Measurements from ENCODE around the gene CX3CR1. TPM values are rescaled to one million over a fixed set of nuclear protein-coding genes. Genes with fewer than 3 reads are reported as not detected.

Gene CX3CR1
- total RNA-seq, 1 experiment from 2014 or later = not detected

- intact Hi-C loops (cut with micrococcal nuclease) = no loop called here
- no peak for DNase-seq (ENCODE audit: unreplicated experiment)
- ChIA-PET CTCF (interaction anchor here (0.9 to 20.7 kb wide), 4 partner anchors 23 to 76 kb away, joined by 3 to 339 read pairs (median 4); no protein-coding TSS in a partner anchor), POLR2A (interaction anchor here (0.7 to 1.3 kb wide), 2 partner anchors 73 to 144 kb away, joined by 3 read pairs; no protein-coding TSS in a partner anchor)
- Mint-ChIP-seq H3K9me3 (ENCODE audit: unreplicated experiment) (no peaks in the 10 kb centered on the region), H3K36me3 (ENCODE audit: insufficient read depth, unreplicated experiment) (peaks cover 6% of the 10 kb centered on the region), H3K4me3 (ENCODE audit: unreplicated experiment) (no peak overlapping the region), H3K27ac (ENCODE audit: low read depth, unreplicated experiment) (no peak overlapping the region), H3K4me1 (ENCODE audit: insufficient read depth, unreplicated experiment) (no peaks in the 10 kb centered on the region), H3K27me3 (ENCODE audit: insufficient read depth, unreplicated experiment) (peaks cover 51% of the 10 kb centered on the region)
- no peak for TF ChIP-seq CTCF (IDR thresholded peaks at IDR 0.05; ENCODE audit: unreplicated experiment)
- BruUV-seq (replicated peaks) = no TSS peak
These were observed 66.2 kb downstream of the CX3CR1 start for GRCh38 chr3:39213613-39214012.

Other genes with a start within 250 kb of the CX3CR1 start
- 0.05 TPM in 1 of 2 replicates, not detected in the other for gene SCN11A, start 228.1 kb downstream of the CX3CR1 start, total RNA-seq (2022)
- gene WDR48, start 228.0 kb downstream of the CX3CR1 start, total RNA-seq (2022) = 24.8 and 26.0 TPM in 2 replicates
- 34.4 and 40.7 TPM in 2 replicates for gene GORASP1, start 172.4 kb downstream of the CX3CR1 start, total RNA-seq (2022)
- 2.1 and 5.4 TPM in 2 replicates for gene TTC21A, start 172.4 kb downstream of the CX3CR1 start, total RNA-seq (2022)
- 11.9 and 14.3 TPM in 2 replicates for gene CSRNP1, start 126.4 kb downstream of the CX3CR1 start, total RNA-seq (2022)
- gene XIRP1, start 87.4 kb downstream of the CX3CR1 start, total RNA-seq (2022) = not detected in 2 replicates
- not detected in 2 replicates for gene CCR8, start 49.7 kb upstream of the CX3CR1 start, total RNA-seq (2022)
- 37.6 and 45.9 TPM in 2 replicates for gene SLC25A38, start 103.3 kb upstream of the CX3CR1 start, total RNA-seq (2022)
- gene RPSA, start 126.7 kb upstream of the CX3CR1 start, total RNA-seq (2022) = 1,984 and 2,115 TPM in 2 replicates
- gene MOBP, start 187.6 kb upstream of the CX3CR1 start, total RNA-seq (2022) = 0.21 TPM in 1 of 2 replicates, not detected in the other

Data from MCF 10A (cell line).